ENCODE data around the gene HRH3.

- TF ChIP-seq POU2F2 (IDR thresholded peaks at IDR 0.05; ENCODE audit: low read depth, low read length) (no peak), PAX5 (IDR thresholded peaks at IDR 0.05; ENCODE audit: insufficient read depth, low read length, severe bottlenecking) (no peak)
These were observed 1.9 kb downstream of the HRH3 start for GRCh38 chr20:62217913-62218773.

Data from GM12891 (cell line).